Neural progenitor cell (in vitro differentiated cells): ENCODE data around the gene CTNNA3. TPM values are rescaled to one million over a fixed set of nuclear protein-coding genes. Genes with fewer than 3 reads are reported as not detected.

Experiments
- DNase-seq: peaks from one replicate; pipeline ENCODE4 v3.0.0-alpha.2; 2016; ENCODE audit warnings: low spot score
- H2AFZ ChIP-seq: fragments of 200-600 bp; sonication (generic); replicated peaks from 2 replicates; pipeline ENCODE4 v1.6.1; 2016; ENCODE audit warnings: antibody characterized with exemption
- H3F3A ChIP-seq: fragments of 200-600 bp; sonication (generic); 2 replicates; pipeline ENCODE4 v1.6.1; 2016; ENCODE audit warnings: antibody characterized with exemption, low read depth
- H3K27ac ChIP-seq: fragments of 200-600 bp; sonication (generic); 2 replicates; pipeline ENCODE4 v1.5.1; 2016; ENCODE audit warnings: mild to moderate bottlenecking
- H3K27me3 ChIP-seq: fragments of 200-600 bp; sonication (generic); 2 replicates; pipeline ENCODE4 v1.6.1; 2016; ENCODE audit warnings: mild to moderate bottlenecking, moderate library complexity
- H3K36me3 ChIP-seq: fragments of 200-600 bp; sonication (generic); 2 replicates; pipeline ENCODE4 v1.5.1; 2016
- H3K4me1 ChIP-seq: fragments of 200-600 bp; sonication (generic); 2 replicates; pipeline ENCODE4 v1.6.1; 2016; ENCODE audit warnings: mixed run types
- H3K4me2 ChIP-seq: fragments of 200-600 bp; sonication (generic); 2 replicates; pipeline ENCODE4 v1.6.1; 2016
- H3K4me3 ChIP-seq: fragments of 200-600 bp; sonication (generic); 2 replicates; pipeline ENCODE4 v1.5.1; 2016
- H3K79me2 ChIP-seq: fragments of 200-600 bp; sonication (generic); 2 replicates; pipeline ENCODE4 v1.6.1; 2016; ENCODE audit warnings: low read depth
- H3K9ac ChIP-seq: fragments of 200-600 bp; sonication (generic); 2 replicates; pipeline ENCODE4 v1.6.1; 2016
- H3K9me3 ChIP-seq: fragments of 200-600 bp; sonication (generic); 2 replicates; pipeline ENCODE4 v1.5.1; 2016; ENCODE audit warnings: low read depth
- H4K20me1 ChIP-seq: fragments of 200-600 bp; sonication (generic); 2 replicates; pipeline ENCODE4 v1.6.1; 2016; ENCODE audit warnings: low read depth
- H3K27ac Mint-ChIP-seq: 3 replicates; pipeline ENCODE4 v1.8.0; 2021; ENCODE audit warnings: mixed read lengths
- H3K27me3 Mint-ChIP-seq: 2 replicates; pipeline ENCODE4 v1.8.0; 2022; ENCODE audit warnings: low read depth, mild to moderate bottlenecking, inconsistent platforms, moderate library complexity, mixed read lengths; ENCODE audit not compliant: insufficient read depth
- H3K36me3 Mint-ChIP-seq: 3 replicates; pipeline ENCODE4 v1.8.0; 2021; ENCODE audit warnings: mixed read lengths
- H3K4me1 Mint-ChIP-seq: 3 replicates; pipeline ENCODE4 v1.8.0; 2021; ENCODE audit warnings: mixed read lengths
- H3K4me3 Mint-ChIP-seq: 3 replicates; pipeline ENCODE4 v1.8.0; 2021; ENCODE audit warnings: mild to moderate bottlenecking, moderate library complexity, mixed read lengths
- H3K9me3 Mint-ChIP-seq: 3 replicates; pipeline ENCODE4 v1.8.0; 2020; ENCODE audit warnings: mixed read lengths
- EZH2 ChIP-seq: fragments of 200-600 bp; sonication (generic); IDR thresholded peaks from 2 replicates; pipeline ENCODE4 v1.6.1; 2017; ENCODE audit warnings: antibody characterized with exemption, mild to moderate bottlenecking, moderate library complexity
- EZH2phosphoT487 ChIP-seq: fragments of 200-600 bp; sonication (generic); IDR thresholded peaks from 2 replicates; pipeline ENCODE4 v1.6.1; 2017; ENCODE audit warnings: antibody characterized with exemption
- total RNA-seq: library from RNA; depleted of rRNA; stranded (reverse); fragments of >200 nt; gene quantifications from 2 replicates; pipeline ENCODE4 v1.2.3, GENCODE V29; 2015; ENCODE audit warnings: low replicate concordance
- TF ChIP-seq, protein P1 (sequence below): fragments of 200-600 bp; sonication (generic); IDR thresholded peaks from 2 replicates; pipeline ENCODE4 v1.5.1; 2017; ENCODE audit warnings: antibody characterized with exemption, mild to moderate bottlenecking

The CTNNA3 gene
- total RNA-seq, 1 donor from 2014 or later: 12.9 TPM

DNA sequence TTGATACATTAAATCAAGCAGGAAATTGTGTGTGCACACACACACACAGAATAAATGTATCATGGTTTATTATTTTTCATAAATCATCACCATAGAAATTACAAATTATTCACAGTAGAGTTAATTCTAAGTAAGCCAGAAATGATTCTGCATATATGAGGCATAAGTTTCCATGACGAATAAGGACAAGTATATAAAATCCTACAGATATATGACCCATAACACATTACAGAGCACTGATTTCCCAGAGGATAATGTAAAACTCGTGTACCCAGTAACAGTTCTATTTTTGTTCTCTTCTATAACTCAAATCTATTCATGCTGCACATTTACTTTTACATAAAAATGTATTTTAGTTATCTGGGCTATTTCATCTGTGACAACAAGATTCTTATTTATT is 600.5 kb downstream of the CTNNA3 start:
- Histone ChIP-seq H3K9me3 (no peaks in the 10 kb centered on the region), H3K4me1 (peaks cover 32% of the 10 kb centered on the region), H3K27me3 (no peaks in the 10 kb centered on the region), H3K4me2 (no peak overlapping the region), H3K36me3 (no peaks in the 10 kb centered on the region), H3F3A (no peaks in the 10 kb centered on the region), H2AFZ (no peak overlapping the region), H3K79me2 (no peaks in the 10 kb centered on the region), H3K27ac (no peak overlapping the region), H4K20me1 (no peaks in the 10 kb centered on the region), H3K4me3 (no peak overlapping the region), H3K9ac (no peak overlapping the region)
- no peaks in the 10 kb centered on the region for H3K36me3 Mint-ChIP-seq
- peaks cover 13% of the 10 kb centered on the region for H3K4me1 Mint-ChIP-seq
- TF ChIP-seq, protein P1, sequence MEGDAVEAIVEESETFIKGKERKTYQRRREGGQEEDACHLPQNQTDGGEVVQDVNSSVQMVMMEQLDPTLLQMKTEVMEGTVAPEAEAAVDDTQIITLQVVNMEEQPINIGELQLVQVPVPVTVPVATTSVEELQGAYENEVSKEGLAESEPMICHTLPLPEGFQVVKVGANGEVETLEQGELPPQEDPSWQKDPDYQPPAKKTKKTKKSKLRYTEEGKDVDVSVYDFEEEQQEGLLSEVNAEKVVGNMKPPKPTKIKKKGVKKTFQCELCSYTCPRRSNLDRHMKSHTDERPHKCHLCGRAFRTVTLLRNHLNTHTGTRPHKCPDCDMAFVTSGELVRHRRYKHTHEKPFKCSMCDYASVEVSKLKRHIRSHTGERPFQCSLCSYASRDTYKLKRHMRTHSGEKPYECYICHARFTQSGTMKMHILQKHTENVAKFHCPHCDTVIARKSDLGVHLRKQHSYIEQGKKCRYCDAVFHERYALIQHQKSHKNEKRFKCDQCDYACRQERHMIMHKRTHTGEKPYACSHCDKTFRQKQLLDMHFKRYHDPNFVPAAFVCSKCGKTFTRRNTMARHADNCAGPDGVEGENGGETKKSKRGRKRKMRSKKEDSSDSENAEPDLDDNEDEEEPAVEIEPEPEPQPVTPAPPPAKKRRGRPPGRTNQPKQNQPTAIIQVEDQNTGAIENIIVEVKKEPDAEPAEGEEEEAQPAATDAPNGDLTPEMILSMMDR: no peak
- TF ChIP-seq EZH2 (no peak), EZH2phosphoT487 (no peak)
- no peaks in the 10 kb centered on the region for H3K27me3 Mint-ChIP-seq
- H3K9me3 Mint-ChIP-seq: no peaks in the 10 kb centered on the region
- H3K4me3 Mint-ChIP-seq: no peak overlapping the region
- no peak for DNase-seq
- no peak overlapping the region for H3K27ac Mint-ChIP-seq

DNA sequence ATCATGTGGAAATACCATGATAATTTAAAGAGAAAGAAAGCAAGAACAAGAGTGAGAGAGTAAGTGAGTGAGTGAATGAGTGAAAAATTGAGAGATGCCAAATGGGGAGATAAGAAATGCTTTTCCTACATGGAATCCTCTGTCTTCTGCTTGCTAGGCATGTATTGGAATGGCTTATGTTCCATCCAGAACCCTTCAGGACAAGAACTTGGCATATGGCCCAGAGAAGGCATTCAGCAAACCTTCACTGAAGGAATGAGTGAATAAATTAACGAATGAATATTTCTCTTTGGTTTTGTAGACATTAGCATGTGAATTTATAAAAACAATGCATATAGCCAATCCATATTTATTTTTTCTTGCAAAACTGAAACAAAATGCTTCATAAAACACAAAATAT is 608.0 kb downstream of the CTNNA3 start:
- Histone ChIP-seq H3K27me3 (no peaks in the 10 kb centered on the region), H3F3A (no peaks in the 10 kb centered on the region), H3K36me3 (no peaks in the 10 kb centered on the region), H3K4me1 (peaks cover 6% of the 10 kb centered on the region), H3K4me2 (no peak overlapping the region), H3K79me2 (no peaks in the 10 kb centered on the region), H3K9ac (no peak overlapping the region), H2AFZ (no peak overlapping the region), H3K4me3 (no peak overlapping the region), H4K20me1 (no peaks in the 10 kb centered on the region), H3K9me3 (no peaks in the 10 kb centered on the region), H3K27ac (no peak overlapping the region)
- Mint-ChIP-seq H3K4me3 (no peak overlapping the region), H3K36me3 (no peaks in the 10 kb centered on the region), H3K27me3 (no peaks in the 10 kb centered on the region), H3K4me1 (no peaks in the 10 kb centered on the region), H3K27ac (no peak overlapping the region), H3K9me3 (no peaks in the 10 kb centered on the region)
- TF ChIP-seq, protein P1: no peak
- TF ChIP-seq EZH2 (no peak), EZH2phosphoT487 (no peak)
- no peak for DNase-seq

DNA sequence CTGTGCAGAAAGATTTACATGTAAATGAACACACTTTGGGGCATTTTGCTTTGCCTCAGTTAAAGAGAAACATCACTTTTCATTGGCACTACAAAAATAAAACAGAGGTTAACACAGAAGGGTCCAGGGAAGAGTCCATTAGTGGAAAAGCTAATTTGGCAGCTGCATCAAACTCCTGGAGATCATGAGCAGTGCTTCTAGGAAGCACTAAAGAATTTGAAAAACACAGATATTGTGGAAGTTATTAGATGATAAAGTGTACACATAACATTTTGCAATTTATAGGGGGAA is 608.9 kb downstream of the CTNNA3 start:
- Mint-ChIP-seq H3K27ac (no peak overlapping the region), H3K4me1 (no peaks in the 10 kb centered on the region), H3K4me3 (no peak overlapping the region), H3K36me3 (no peaks in the 10 kb centered on the region), H3K9me3 (no peaks in the 10 kb centered on the region), H3K27me3 (no peaks in the 10 kb centered on the region)
- TF ChIP-seq EZH2phosphoT487: no peak
- TF ChIP-seq EZH2: no peak
- TF ChIP-seq, protein P1: no peak
- H3K27me3 ChIP-seq: no peaks in the 10 kb centered on the region
- H3K4me1 ChIP-seq: peaks cover 6% of the 10 kb centered on the region
- H2AFZ ChIP-seq: no peak overlapping the region
- no peak overlapping the region for H3K4me2 ChIP-seq
- no peaks in the 10 kb centered on the region for H3F3A ChIP-seq
- no peak overlapping the region for H3K4me3 ChIP-seq
- H3K36me3 ChIP-seq: no peaks in the 10 kb centered on the region
- H3K9ac ChIP-seq: no peak overlapping the region
- no peaks in the 10 kb centered on the region for H3K79me2 ChIP-seq
- no peaks in the 10 kb centered on the region for H4K20me1 ChIP-seq
- no peaks in the 10 kb centered on the region for H3K9me3 ChIP-seq
- no peak for DNase-seq
- no peak overlapping the region for H3K27ac ChIP-seq
